Left lung (tissue), 10 donors: Measurements from ENCODE around the gene RRAGC. TPM values are rescaled to one million over a fixed set of nuclear protein-coding genes. Genes with fewer than 3 reads are reported as not detected.

Experiments
- ATAC-seq: fragments of 200-7000 bp; cut with Tn5 transposase; one replicate; pipeline ENCODE4 v1.9.1; 2020; ENCODE audit warnings: moderate library complexity
- DNase-seq, 4 donors: peaks; one replicate each; pipeline ENCODE4 v3.0.0-alpha.2; 2013 to 2020
- H3K27ac ChIP-seq, 2 donors: fragments of 200-600 bp; sonication (generic) in 1 of 2; one replicate each; pipeline versions ENCODE4 v1.5.0 to v1.8.0; 2020 to 2021
- H3K27me3 ChIP-seq, 2 donors: fragments of 200-600 bp; sonication (generic) in 1 of 2; one replicate each; pipeline versions ENCODE4 v1.5.0 to v1.8.0; 2020 to 2021
- H3K36me3 ChIP-seq, 2 donors: fragments of 200-600 bp; sonication (generic) in 1 of 2; one replicate each; pipeline versions ENCODE4 v1.5.0 to v1.8.0; 2020 to 2021
- H3K4me1 ChIP-seq, 2 donors: fragments of 200-600 bp; one replicate each; pipeline ENCODE4 v1.8.0; 2021
- H3K4me3 ChIP-seq, 2 donors: fragments of 200-600 bp; sonication (generic) in 1 of 2; one replicate each; pipeline versions ENCODE4 v1.5.0 to v1.8.0; 2020 to 2021; ENCODE audit warnings: mild to moderate bottlenecking in 1 of 2
- H3K9me3 ChIP-seq, 2 donors: fragments of 200-600 bp; sonication (generic) in 1 of 2; one replicate each; pipeline versions ENCODE4 v1.5.0 to v1.8.0; 2020 to 2021
- CTCF ChIP-seq, 2 donors: fragments of 200-600 bp; sonication (generic) in 1 of 2; IDR thresholded peaks; one replicate each; pipeline versions ENCODE4 v1.5.0 to v1.8.0; 2021; ENCODE audit warnings: antibody characterized with exemption in 2 of 2
- intact Hi-C, 2 donors: fragments of 100-400 bp; cut with DNase I; formaldehyde crosslinking; loops; one replicate each; pipeline versions ENCODE4 v1.11.2 to v1.14.2; 2022
- polyA plus RNA-seq, 6 donors: library from polyadenylated mRNA; unstranded; fragments of 120-200 nt; gene quantifications; one replicate each; pipeline ENCODE4 v1.2.1, GENCODE V29; 2013; ENCODE audit not compliant: insufficient read length in 6 of 6
- total RNA-seq, 2 donors: library from RNA; stranded (reverse); fragmentation: NEBNext Ultra II Directional; extraction: Animal tissue kit (Norgen Biotek cat#: 25700); gene quantifications; one replicate each; pipeline ENCODE4 v1.2.1, GENCODE V29; 2021
- donor health status: DM: no; HTN: yes; CAD: no.
- donor health status: DM: no; HTN: no; CAD: no.

The RRAGC gene
- total and polyA plus RNA-seq, 8 donors: 24.8 to 40.0 (median 30.9) TPM

GRCh38 chr1:38827318-38827717 is 32.3 kb downstream of the RRAGC start:
- Histone ChIP-seq H3K36me3 (no peaks in the 10 kb centered on the region), H3K4me3 (no peak overlapping the region), H3K27me3 (peaks cover 0 to 12% of the 10 kb centered on the region in 2 donors), H3K9me3 (no peaks in the 10 kb centered on the region), H3K4me1 (no peaks in the 10 kb centered on the region), H3K27ac (no peak overlapping the region)
- DNase-seq (no peak), ATAC-seq (no peak)
- intact Hi-C loops: no loop called here
- no peak for TF ChIP-seq CTCF (IDR thresholded peaks at IDR 0.05)

GRCh38 chr1:38826886-38827285 is 32.7 kb downstream of the RRAGC start:
- DNase-seq (no peak), ATAC-seq (no peak)
- Histone ChIP-seq H3K4me3 (no peak overlapping the region), H3K27ac (no peak overlapping the region), H3K27me3 (peaks cover 0 to 12% of the 10 kb centered on the region in 2 donors), H3K36me3 (no peaks in the 10 kb centered on the region), H3K9me3 (no peaks in the 10 kb centered on the region), H3K4me1 (no peaks in the 10 kb centered on the region)
- TF ChIP-seq CTCF (IDR thresholded peaks at IDR 0.05): no peak
- intact Hi-C loops: no loop called here

GRCh38 chr1:38826262-38826661 is 33.3 kb downstream of the RRAGC start:
- DNase-seq: no peak
- peaks cover 0 to 12% of the 10 kb centered on the region in 2 donors for H3K27me3 ChIP-seq
- intact Hi-C loops: no loop called here

GRCh38 chr1:38820860-38821259 is 38.7 kb downstream of the RRAGC start:
- Histone ChIP-seq H3K4me3 (no peak overlapping the region), H3K4me1 (peaks cover 9 to 14% of the 10 kb centered on the region in 2 donors), H3K27ac (no peak overlapping the region), H3K27me3 (peaks cover 37 to 38% of the 10 kb centered on the region in 2 donors), H3K9me3 (no peaks in the 10 kb centered on the region), H3K36me3 (no peaks in the 10 kb centered on the region)
- no peak for DNase-seq
- intact Hi-C loops: no loop called here
- ATAC-seq: no peak
- TF ChIP-seq CTCF (IDR thresholded peaks at IDR 0.05): no peak

More at GRCh38 chr1:38826262-38826661, 33.3 kb downstream of the RRAGC start:
- H3K36me3 ChIP-seq: no peaks in the 10 kb centered on the region
- no peaks in the 10 kb centered on the region for H3K9me3 ChIP-seq
- no peak for TF ChIP-seq CTCF (IDR thresholded peaks at IDR 0.05)
- H3K4me3 ChIP-seq: no peak overlapping the region
- no peaks in the 10 kb centered on the region for H3K4me1 ChIP-seq
- ATAC-seq: no peak
- no peak overlapping the region for H3K27ac ChIP-seq

DNA sequence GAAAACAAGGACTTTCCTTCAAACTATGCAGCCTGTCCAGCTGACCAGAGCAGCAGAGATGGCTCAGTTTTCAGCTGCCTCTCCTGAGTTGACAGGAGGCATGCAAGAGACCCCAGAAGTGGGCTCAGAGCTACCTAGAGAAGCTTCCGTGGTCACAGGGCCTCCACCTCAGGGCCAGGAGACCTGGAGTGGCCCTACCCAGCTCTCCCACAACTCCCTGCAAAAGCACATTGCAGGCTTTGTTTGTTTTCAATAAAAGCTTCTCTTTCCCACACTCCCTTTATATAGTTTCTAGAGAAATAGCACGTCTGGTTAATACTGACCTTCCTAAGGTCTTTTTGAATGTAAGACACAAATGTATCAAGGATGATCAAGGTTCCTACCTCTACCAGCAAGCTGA is 40.1 kb downstream of the RRAGC start:
- Histone ChIP-seq H3K4me1 (peaks cover 9 to 14% of the 10 kb centered on the region in 2 donors), H3K27me3 (peaks cover 46 to 51% of the 10 kb centered on the region in 2 donors), H3K4me3 (no peak overlapping the region), H3K27ac (no peak overlapping the region), H3K9me3 (no peaks in the 10 kb centered on the region), H3K36me3 (no peaks in the 10 kb centered on the region)
- intact Hi-C loops: loop anchor here in 1 of 2 donors (10.0 kb wide), 1 partner anchor 215 kb away; no protein-coding TSS in a partner anchor
- no peak for TF ChIP-seq CTCF (IDR thresholded peaks at IDR 0.05)
- DNase-seq: no peak
- ATAC-seq: no peak
